ELR (cell line): Measurements from ENCODE around the gene ZMYND12.
A peak's percentile ranks its signal among the peaks of the same experiment; 100 is the strongest.

ENCODE experiments used
- DNase-seq: peaks from one replicate; pipeline ENCODE4 v3.0.0-alpha.2; 2015; ENCODE audit warnings: low read depth

The ZMYND12 gene

DNA sequence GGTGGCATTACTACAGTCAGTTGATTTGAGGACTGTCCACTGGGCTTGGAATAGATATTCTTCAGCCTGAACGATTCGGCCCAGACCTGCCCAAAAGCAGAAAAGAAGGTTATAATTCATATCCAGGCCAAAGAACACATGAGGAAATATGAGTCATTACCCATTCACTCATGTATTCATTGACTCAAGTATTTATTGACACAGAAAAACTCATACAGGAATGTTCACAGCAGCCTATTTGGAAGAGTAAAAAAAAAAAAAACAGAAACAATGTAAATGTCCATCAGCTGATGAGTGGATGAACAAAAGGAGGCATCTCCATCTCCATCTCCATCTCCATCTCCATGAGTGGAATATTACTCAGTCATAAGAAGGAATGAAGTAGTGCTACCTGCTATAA lies 15.9 kb downstream of the ZMYND12 start:
- peak; percentile 91 for DNase-seq

DNA sequence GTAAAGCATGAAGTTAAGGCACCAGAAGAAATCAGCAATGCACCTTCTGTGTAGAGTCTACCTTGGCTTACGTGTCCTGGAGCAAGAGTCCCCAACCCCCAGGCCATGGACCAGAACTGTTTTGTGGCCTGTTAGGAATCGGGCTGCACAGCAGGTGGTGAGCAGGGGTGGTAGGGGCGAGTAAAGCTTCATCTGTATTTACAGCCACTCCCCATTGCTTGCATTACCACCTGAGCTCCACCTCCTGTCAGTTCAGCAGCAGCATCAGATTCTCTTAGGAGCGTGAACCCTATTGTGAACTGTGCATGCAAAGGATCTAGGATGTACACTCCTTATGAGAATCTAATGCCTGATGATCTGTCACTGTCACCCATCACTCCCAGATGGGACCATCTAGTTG lies 21.5 kb downstream of the ZMYND12 start:
- no peak for DNase-seq

DNA sequence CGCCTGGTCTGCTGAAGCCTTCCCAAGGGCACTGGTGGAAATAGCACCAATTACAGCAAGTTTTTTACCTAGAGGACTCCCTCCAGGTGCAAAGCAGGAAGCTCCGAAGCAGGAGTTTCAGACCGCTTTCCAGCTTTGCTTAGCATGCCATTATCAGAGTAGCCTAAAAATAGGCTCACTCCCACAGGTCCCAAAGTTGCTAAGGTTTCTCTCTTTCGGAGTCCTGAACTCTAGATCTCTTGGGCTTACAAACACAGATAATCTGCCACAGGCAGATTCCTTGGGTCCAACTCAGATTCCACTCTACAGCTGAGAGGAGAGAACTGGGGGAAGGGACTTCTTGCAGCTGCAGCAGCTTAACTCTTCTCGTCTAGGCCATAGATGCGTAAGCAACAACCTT lies 22.5 kb downstream of the ZMYND12 start:
- no peak for DNase-seq

DNA sequence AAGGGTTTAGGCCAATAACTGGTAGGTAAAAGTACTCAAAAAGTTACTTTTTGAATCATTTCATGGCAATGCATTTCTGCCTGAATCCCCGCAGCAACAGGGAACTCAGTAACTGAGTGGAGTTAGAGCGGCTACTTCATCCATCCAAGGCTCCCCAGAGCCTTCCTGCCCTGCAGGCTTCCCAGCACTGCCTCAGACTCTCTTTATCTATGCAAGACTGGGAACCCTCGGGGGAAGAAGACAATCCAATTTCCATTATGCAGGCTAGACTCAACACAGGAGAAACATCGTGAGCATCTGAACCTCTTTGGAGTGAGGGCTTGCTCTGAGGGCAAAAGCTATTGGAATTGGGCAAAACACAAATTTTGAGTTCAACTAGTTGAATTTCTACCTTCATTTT lies 23.1 kb downstream of the ZMYND12 start:
- no peak for DNase-seq

DNA sequence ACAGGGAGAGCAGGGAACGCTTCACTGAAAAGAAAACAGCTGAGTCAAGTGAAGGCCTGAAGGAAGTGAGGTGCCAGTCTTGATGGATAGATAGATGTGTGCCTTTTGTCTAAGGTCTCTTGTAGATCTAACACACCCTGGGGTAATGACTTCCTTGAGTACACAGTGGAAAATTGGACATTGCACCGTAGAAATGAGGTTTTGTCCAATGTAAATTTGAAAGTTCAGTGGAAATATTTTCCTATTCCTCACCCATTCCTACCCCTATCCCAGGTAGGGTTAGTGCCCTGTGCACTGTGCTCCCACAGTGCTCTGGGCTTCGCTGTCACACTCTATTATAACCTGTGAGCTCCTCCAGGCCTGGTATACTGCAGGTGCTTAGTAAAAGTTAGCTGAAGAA lies 24.3 kb downstream of the ZMYND12 start:
- no peak for DNase-seq

DNA sequence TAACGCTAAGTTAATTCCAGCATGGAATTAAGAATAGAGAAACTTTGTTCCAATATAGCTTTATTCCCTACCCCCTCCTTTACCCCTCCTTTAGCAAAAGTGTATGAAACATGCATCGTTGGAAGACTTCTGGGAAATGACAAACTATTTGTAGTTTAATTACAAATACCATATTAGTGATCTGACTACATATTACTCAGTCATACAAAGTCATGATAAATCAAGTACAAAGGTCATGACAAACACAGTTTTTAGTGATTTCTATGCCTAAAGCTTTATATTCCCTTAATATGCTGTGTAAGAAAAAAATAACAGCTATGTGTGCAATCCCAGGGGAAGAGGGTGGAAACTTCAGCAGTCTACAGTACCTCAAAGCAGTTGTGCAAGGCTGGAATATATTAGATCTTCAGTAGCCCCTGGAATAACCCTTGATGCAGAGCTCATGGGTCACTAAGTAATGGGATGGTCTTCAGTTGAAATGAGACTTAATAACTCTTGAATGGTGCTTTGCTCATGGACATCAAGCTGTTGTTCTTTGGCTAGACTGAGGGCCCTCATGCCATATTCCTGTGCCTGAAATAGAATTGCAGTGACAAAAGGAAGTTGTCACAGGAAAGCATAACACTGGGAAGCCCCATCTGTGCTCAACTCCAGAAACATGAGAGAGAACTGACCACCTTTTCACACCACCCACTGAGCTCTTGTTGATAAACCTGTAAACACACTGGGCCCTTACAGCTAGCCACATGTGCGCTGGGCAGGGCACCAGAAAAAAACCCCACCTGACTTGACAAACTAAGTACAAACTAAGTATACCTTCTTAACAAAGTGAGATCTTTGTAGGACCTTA lies 25.3 kb downstream of the ZMYND12 start:
- peak; percentile 44 for DNase-seq

DNA sequence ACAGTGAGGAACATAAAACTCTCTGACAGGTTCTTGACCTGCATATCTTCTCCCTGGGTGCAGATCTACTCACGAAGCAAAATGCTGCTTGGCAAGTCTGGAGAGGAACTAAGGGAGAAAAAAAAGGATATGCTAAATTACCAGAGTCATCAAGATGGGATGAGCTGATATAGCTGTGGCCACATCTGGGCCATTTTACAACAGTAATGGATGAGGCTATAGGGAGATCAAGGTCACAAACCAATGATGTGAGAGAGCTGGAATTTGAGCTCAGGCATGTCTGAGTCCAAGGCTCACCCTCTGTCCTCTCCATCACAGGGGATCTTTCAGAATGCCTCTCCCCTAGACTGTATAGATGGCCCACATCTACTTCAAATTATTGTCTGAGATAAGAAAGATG lies 26.2 kb downstream of the ZMYND12 start:
- DNase-seq = peak; percentile 6

DNA sequence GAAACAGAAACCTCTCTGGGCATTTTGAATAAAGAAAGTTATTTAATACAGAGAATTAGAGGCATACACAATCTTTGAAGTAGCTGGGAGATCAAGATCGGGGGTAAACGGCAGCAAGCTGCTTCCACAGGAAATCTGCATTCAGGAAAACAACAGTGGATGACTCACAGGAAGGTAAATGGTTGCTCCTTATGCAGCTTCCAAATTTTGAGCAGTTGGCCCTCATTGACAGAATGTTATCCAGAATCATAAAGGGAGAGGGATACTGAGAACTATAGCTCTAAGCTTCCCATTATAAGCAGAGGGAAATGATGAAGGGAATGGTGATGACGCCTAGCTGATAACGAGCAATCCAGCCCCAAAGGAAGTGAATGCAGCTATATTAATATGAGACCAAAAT lies 28.6 kb downstream of the ZMYND12 start:
- DNase-seq = peak; percentile 17

DNA sequence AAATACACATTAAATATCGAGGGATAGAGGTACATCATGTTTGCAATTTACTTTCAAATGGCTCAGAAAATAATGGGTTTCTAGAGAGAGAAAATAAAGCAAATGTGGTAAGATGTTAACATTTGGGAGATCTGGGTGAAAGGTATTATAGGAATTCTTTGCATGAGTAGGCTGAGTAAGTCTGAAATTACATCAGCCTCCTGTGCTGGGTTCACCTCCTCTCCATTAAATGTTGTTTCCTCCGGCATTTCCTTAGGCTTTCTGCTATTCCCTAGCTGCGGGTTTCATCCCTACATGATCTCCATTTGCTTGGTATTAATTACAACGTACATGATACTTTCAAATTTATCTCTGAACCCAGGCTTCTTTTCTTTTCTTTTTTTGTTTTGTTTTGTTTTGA lies 31.6 kb downstream of the ZMYND12 start:
- no peak for DNase-seq

DNA sequence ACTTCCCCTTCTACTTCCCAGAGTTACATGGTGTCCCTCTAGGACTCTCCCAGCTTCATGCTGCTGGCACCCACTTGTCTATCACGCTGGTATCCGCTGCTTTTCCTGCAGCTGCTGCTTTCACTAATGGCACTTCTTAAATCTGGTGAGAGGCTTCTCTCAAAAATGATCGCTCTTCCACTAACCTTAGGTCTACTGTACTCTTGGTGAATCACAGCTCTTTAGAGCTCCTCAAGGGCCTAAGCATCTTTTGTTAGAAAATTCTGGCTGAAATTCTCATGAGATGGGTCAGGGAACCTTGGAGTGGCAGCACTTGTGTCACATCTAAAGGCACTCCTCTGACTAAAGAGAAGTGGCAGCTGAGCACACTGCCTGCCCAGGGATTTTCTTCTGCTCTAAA lies 32.1 kb downstream of the ZMYND12 start:
- no peak for DNase-seq

DNA sequence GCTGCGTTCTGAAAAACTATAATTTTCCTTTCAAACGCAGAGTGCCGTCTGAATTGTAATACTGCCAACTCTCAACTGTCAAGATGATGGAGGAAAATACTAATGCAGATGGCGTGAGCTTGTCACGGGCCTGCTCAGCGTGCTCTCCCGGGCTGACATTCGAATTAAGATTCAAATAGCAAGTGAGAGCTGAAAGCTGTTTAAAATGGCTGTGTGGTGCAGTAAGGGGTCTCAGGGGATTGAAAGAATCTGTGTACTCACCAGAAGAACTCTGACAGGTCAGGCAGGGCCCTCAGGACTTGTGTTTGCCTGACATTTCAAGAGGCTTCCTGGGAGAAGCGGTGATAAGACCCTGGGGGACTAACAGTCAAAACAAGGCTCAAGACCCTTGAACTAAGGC lies 33.1 kb downstream of the ZMYND12 start:
- DNase-seq = no peak

DNA sequence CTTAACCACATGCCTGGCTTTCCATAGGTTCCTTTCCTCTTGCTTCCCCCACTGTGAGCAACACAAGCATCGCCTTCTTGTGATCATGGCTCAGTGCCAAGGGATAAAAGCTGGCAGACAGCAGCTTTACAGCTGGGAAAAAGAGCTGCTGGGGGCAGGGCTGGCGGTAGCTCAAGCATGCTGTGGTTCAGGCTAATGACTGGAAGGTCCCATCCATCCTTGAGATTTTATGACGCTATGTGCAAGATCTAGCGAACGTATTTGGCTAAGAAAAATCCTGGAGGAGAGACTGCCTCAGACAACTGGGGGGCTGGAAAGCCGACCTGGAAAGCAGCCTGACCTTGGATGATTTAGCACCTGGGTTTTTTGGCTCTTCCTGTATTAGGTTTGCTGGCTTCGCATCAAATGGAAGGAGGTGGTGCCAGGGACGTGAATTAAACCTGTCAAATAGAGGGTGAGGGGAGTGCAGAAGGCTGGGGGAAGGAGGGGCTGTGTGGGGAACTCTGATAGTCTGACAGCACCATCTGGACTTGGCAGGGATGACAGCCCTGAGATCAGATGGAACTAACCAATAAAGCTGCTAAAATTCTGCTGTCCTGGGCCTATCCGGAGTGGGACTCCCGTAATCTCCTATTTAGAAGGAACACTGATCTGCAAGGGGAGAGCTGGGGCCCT lies 34.8 kb downstream of the ZMYND12 start:
- peak; percentile 11 for DNase-seq

DNA sequence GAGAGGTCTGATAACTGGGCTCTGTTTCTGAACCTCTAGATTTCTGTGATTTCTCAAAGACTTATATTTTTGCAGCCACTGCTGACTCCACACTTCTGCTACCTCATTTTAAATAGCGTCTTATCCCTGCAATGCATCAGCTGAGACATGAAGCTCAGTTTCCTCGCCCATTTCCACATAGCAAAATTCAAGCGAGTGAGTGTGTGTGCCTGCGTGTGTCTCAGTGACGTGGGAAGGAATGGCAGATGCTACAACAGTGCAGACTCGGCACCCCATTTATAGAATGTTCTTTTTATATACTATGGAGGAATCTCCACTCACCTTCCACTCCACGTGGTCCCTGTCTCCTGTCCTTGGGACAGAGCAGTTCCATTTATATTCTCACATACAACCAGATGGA lies 35.7 kb downstream of the ZMYND12 start:
- no peak for DNase-seq

DNA sequence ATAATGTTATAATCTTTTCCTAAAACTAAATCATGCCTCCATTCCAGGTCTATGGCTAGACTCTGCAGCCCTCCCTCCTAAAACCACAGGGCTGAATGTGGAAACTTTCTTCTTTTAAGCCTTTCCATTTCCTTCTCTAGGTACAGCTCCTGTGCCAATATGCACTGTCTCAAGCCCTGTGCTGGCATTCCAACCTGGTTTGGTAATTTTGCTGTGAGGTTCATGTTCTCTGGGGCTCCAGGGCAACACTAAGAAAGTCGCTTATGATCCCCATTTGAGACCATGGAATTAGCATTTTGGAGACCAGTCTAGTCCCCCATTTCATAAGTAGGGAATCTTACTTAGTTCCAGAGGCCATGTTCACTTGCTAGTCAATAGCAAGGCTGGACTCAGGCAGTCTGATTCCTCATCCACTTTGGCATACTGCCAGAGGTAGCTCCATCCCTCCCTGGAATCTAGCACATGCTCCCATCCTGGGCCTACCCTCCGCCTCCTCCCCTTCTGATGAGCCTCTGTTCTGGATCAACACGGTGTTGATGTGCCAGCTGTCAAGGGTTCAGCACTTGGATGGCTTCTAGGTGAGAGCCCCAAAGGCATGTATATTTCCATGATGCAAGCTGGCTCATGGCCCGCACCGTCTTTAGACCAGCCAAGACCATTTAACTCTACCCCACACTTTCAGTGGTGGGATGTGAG lies 36.5 kb downstream of the ZMYND12 start:
- DNase-seq = no peak

DNA sequence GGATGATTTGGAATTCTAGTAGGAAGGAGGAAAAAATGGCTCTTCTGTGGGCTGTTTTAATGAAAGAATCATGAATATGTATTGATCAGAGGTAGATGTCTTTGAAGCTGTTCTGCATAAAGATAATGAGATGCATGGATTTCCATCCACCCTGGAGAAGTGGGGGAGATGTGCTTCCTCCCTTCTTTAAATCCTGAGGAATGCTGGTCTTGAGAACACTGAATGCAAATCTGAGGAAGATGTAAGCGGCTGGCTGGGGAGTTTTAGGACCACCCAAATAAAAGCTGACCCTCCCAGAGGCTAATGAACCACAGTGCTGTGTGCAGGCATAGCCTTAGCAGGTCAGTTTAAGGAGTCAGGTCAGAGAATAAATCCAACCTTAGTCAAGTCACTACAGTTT lies 37.3 kb downstream of the ZMYND12 start:
- DNase-seq = no peak

DNA sequence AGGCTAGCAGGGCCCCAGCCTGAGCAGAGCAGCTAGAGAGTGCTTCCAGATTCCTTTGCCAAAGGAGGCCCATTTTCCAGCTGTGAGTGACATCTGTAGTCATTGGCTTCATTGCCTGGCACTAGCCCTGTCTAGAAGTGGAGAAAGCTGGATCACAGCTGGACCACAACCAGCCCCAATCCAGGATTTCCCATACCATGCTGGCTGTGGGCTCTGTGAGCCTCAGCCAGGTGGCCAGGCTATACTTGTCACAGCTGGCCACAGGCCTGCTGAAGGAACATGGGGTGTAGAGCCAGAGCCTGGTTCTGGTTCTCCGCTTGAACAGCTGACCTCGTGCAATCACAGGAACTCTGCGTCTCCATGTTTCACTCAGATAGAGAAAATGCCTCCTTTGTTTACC lies 38.7 kb downstream of the ZMYND12 start:
- no peak for DNase-seq

DNA sequence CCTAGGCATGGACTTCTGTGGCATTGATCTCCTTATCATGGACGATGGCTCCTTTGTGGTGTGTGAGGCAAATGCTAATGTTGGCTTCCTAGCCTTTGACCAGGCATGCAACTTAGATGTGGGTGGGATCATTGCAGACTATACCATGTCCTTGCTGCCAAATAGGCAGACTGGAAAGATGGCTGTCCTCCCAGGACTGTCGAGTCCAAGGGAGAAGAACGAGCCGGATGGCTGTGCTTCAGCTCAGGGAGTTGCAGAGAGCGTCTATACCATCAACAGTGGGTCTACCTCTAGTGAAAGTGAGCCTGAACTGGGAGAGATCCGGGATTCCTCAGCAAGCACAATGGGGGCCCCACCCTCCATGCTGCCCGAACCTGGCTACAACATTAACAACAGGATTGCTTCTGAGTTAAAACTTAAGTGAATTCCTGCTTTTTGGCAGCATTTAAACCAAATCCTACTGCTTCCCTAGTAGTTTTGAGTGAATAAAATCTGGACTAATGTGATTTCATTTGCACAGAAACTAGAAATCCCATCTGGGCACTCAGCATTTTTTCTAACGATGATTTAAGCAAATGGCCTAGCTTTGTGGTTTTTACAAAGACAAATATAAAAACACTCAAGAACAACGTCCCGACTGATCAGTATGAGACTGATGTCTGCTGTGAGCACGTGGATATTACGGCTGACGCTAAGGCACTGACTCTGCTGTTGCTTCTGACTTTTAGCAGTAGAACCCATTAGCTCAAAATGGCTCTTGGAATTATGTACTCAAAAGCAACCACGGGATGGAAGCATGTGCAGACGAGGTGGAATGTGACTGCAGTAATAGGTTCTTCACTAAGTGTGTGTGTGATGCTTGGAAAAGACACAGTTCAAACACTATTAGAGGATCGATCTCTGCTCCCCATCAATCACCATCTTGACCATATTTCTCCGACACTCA lies 41.0 kb downstream of the ZMYND12 start:
- no peak for DNase-seq

DNA sequence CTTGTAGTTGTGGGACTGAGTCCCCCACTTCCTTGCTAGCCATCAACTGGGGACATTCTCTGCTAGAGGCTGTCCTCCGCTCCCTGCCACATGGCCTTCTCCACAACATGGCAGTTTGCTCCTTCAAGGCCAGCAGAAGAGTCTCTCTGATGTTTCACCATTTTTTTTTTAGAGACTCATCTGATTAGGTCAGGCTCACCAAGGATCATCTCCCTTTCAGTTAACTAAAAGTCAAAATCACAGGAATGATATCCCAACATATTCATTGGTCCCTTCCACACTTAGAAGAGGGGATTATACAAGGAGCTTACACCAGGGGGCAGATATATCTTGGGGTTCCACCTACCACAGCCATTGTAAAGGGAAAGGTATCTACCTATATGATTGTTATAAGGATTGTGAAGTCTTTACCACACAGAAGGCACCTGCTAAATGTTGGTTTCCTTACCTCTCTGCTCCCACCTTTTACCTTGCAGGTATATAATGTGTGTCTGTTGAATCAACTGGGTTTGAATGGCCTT lies 51.9 kb downstream of the ZMYND12 start:
- DNase-seq = peak; percentile 24

DNA sequence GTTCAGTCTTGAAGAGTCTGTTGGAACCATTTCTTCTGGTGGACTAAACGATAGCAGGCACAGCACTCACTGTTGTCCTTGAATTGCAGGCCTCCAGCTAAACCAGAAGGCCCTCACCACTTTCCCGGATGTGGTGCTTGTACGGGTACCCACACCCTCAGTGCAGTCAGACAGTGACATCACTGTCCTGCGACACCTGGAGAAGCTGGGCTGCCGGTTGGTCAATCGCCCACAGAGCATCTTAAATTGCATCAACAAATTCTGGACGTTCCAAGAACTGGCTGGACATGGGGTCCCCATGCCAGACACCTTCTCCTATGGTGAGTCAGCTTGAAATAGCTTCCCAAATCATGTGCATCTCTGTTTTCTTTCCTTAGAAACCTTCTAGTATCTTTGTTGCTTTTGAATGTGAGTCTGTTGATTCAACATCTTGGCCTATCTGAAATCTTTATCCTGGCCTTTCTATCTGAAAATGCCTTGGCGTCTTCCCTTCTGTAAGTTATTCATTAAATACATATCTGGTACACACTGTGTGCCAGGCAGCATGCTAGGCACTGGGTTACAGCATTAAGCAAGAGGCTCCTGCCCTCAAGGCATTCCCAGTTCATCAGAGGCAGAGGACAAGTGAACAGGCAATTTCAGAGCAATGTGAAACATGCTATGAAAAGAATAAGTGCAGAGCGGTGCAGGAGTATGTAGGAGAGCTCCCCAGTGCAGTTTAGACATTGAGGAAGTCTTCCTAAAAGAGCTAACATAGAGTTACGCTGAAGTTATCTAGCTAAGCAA lies 56.3 kb downstream of the ZMYND12 start:
- DNase-seq = no peak

DNA sequence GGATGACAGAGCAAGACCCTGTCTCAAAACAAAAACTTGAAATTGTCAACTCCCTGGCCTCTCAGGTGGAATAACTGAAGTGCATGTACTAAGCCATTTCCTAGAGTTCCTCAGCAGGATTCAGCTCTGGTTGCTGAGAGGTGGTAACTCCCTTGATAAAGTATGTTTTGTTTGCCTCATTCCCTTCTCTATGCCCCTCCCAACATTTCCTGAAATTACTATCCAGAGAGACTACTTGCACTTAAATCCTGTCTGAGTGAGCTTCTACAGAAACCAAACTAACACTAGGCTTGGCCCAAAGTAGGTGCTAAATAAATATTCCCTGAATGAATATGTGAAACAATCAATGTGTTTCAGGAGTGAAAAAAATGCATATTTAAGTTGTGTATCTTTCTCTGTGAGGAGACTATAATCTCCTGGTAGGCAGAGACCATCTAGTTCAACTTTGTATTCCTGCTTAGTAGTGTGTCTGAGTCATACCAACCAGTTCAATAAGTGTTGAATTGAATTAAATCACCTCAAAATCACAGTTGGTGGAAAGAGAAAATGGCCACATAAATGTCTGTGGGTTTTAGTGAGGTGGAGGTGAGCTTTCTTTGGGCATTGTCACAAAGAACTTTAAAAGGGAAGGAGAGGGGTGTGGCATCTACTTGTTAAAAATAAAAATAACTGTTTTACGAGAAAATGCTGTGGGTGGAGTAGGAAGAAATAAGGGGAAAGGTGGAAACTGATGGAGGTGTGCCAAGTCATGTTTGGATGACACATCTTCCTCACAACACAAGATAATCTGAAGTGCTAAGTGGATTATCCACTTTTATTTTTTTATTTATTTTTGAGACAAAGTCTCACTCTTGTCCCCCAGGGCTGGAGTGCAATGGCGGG lies 62.6 kb downstream of the ZMYND12 start:
- no peak for DNase-seq
